ENCODE results near the gene COL18A1.

Gene COL18A1

GRCh38 chr21:45539046-45539795, 134.3 kb downstream of the COL18A1 start:
- DNase-seq = no peak

- DNase-seq = no peak
Observed at GRCh38 chr21:45539796-45540600, 135.0 kb downstream of the COL18A1 start.

GRCh38 chr21:45540601-45540970, 135.6 kb downstream of the COL18A1 start:
- DNase-seq = no peak

GRCh38 chr21:45541221-45542039, 136.5 kb downstream of the COL18A1 start:
- DNase-seq = peak; percentile 72

- peak; percentile 26 for DNase-seq
Observed at GRCh38 chr21:45542242-45542666, 137.3 kb downstream of the COL18A1 start, which contains the start of gene SLC19A1. TSS of gene SLC19A1 (minus strand) at chr21:45542440. CDS start at chr21:45537959, 4,481 bp downstream.

GRCh38 chr21:45542667-45543370, 137.9 kb downstream of the COL18A1 start:
- no peak for DNase-seq

GRCh38 chr21:45543371-45543709, 138.4 kb downstream of the COL18A1 start:
- DNase-seq = no peak

GRCh38 chr21:45543710-45544448, 138.9 kb downstream of the COL18A1 start:
- no peak for DNase-seq

GRCh38 chr21:45544449-45545235, 139.7 kb downstream of the COL18A1 start:
- no peak for DNase-seq

- no peak for DNase-seq
Observed at GRCh38 chr21:45545236-45545570, 140.2 kb downstream of the COL18A1 start.

GRCh38 chr21:45545691-45546531, 140.9 kb downstream of the COL18A1 start:
- no peak for DNase-seq

GRCh38 chr21:45546636-45547544, 141.9 kb downstream of the COL18A1 start:
- DNase-seq = no peak

GRCh38 chr21:45547545-45547900, 142.6 kb downstream of the COL18A1 start:
- no peak for DNase-seq

GRCh38 chr21:45548711-45549491, 143.9 kb downstream of the COL18A1 start:
- no peak for DNase-seq

- peak; percentile 57 for DNase-seq
Observed at GRCh38 chr21:45549626-45550463, 144.9 kb downstream of the COL18A1 start.

GRCh38 chr21:45550522-45551210, 145.7 kb downstream of the COL18A1 start:
- DNase-seq = peak; percentile 98

GRCh38 chr21:45551316-45551715, 146.4 kb downstream of the COL18A1 start:
- DNase-seq = peak; percentile 42

Measured in MV-4-11 (cell line).